NCI-H2107 treated with DMSO at 0.1 percent for 48 hours (cell line): Measurements from ENCODE around the gene ANKRD13B.
"Not testable (repeated sequence)": the region's sequence is repeated elsewhere in the genome, so short reads cannot be mapped to it uniquely, and the experiment has no call there.

Experiments
- DNase-seq: peaks from one replicate; lab custom pipeline; 2025; ENCODE audit not compliant: unreplicated experiment; lab: John Stamatoyannopoulos, UW

Gene ANKRD13B

DNA sequence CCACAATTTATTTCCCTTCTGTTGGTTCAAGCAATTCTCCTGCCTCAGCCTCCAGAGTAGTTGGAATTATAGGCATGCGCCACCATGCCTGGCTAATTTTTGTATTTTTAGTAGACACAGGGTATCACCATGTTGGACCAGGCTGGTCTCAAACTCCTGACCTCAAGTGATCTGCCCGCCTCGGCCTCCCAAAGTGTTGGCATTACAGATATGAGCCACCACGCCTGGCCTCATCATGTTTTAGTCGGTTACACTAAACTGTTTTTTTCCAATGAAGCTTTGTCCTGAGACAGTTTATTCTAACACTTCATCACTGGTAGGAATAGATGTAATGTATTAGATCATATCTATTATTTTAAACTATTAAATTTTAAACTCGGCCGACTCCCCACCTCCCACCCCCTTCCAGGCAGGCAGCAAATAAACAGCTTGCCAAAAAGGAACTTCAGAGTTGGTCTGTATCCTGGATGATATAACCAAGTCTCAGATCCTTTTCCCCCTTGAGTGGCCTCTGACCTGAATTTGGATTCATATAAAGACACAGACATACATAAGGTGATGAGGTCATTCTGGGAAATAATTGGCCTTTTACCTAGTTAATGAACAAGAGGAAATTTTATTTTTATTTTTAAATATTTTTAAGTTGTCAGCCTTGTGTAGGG, 48.2 kb downstream of the ANKRD13B start:
- DNase-seq, result no peak

DNA sequence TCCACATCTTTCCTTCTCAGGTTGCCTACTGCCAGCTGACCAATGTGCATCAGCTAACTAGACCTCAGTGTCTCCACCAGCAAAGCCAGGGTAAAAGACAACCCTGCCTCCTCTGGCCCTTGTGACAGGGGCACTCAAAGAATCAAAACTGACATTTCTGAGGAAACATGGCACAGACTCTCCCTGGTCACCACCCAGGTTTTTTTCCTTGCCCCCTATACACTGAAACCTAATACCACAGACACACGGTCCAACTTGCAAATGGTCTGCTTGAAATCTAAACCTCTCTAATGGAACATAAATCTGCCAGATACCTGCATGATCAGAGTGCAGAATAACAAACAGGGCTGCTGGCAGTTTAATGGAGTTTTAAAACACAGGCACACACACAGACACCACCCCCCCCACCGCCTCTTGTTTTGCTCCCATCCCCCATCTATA, 49.3 kb downstream of the ANKRD13B start:
- peak; percentile 63 for DNase-seq

DNA sequence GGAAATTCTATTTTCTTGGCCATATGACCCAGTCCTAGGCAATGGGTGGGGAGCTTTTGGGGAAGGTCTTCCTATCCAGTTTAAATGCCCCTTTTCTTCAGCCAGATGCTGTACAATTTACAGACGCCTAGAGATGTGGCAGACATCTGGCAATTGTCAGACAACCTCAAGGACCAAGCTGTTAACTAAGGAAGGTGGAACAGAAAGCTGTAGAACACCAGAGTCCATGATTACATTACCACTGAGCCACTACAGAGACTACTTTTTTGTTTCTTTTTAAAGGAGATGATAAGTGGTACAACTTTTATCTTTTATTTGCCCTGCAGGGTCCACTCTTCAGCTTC, 50.9 kb downstream of the ANKRD13B start:
- DNase-seq, result no peak

DNA sequence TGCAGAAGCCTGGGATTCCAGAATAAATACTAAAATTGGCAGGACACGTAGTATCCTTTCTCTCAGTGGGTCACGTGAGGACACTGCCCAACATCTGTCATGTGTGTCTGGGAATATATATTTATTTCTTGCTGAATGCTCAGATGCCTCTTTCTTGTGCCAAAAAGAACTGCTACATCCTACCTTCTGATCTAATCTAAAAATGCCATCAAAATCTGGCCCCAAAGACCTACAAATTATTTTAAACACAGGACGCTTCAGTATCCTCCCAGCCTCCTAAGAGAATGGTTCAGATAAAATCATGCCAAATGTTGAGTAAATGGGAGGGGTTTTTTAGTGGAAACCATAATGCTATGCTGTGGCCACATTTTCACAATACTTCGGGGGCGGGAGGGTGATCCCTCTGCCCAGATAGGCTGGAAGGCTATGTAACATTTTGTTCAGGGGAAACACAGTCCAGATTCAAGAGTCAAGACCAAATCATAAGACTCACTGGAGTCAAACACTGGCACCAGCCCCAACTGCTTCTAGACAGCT, 52.7 kb downstream of the ANKRD13B start:
- DNase-seq, result no peak

DNA sequence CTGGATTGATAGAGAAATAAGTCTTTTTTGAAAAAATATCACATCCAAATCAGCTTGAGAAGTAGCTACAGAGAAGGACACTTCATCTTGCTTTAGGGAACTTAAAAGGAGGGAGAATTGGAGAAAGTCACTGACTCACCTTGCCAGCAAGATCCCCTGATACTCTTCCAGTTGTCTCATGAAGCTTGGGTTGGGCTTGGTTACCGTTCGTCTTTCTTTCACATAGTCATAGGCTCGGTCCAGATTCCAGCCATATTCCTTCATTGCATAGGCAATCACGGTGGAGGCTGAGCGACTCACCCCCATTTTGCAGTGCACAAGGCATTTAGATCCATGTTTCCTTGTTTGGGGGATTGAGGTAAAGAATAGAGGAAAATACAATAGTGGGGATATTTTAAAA, 55.1 kb downstream of the ANKRD13B start:
- DNase-seq, result no peak

DNA sequence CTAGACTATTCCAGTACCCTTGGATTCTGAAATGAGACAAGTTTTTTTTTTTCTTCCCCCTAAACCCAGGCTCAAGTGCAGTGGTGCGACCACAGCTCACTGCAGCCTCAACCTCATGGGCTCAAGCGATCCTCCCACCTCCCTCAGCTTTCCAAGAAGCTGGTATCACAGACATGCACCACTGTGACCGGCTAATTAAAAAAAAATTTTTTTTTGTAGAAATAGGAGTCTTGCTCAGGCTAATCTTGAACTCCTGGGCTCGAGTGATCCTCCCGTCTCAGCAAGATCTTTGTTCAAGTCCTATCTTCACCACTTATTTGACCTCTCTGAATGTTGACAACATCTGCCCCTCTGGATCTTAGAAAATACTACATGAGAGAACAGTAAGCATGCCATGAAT, 56.4 kb downstream of the ANKRD13B start:
- no peak for DNase-seq

DNA sequence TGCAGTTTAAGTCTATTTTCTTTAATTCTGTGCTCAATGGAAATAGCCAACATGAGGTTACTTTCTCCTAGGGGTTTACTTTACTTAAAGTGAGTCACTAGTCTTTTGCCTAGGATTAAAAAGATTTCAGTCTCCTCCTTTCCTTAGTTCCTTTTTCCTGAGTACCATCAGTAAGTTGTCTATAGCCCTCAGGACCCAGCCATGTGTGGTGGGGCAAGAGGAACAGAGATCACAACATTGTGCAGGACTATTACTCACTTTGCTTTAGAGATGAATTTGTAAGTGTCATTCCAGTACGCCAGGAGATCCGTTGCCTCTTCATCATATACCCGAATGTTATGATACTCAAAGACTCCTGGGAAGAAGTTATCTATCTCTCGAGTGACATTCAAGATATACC, 57.5 kb downstream of the ANKRD13B start:
- no peak for DNase-seq

DNA sequence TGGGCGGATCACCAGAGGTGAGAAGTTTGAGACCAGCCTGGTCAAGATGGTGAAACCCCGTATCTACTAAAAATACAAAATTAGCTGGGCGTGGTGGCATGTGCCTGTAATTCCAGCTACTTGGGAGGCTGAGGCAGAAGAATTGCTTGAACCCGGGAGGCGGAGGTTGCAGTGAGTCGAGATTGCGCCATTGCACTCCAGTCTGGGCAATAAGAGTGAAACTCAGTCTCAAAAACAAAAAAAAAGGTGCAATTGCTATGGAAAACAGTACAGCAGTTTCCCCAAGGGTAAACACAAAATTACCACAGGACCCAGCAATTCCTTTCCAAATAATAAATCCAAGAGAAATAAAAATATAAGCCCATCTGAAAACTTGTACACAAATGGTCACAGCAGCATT, 59.0 kb downstream of the ANKRD13B start:
- DNase-seq, result not testable (repeated sequence)

DNA sequence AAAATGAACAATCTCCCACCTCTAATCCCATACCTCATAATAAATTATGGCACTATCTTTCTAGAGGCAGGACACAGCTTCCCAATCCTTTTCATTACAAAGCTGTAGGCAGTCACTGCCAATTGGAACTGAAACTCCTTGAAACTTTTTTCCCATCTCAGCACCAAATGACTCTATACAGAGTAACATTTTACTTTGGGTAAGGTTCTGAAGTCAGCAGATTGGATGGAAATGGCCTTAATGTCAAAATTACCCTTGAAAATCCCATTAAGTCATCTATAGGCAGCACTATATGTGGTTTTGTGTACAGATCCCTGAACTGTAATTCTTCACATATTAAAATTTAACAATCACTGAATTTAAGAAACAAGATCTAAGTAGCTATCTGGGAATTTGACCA, 60.0 kb downstream of the ANKRD13B start:
- no peak for DNase-seq

DNA sequence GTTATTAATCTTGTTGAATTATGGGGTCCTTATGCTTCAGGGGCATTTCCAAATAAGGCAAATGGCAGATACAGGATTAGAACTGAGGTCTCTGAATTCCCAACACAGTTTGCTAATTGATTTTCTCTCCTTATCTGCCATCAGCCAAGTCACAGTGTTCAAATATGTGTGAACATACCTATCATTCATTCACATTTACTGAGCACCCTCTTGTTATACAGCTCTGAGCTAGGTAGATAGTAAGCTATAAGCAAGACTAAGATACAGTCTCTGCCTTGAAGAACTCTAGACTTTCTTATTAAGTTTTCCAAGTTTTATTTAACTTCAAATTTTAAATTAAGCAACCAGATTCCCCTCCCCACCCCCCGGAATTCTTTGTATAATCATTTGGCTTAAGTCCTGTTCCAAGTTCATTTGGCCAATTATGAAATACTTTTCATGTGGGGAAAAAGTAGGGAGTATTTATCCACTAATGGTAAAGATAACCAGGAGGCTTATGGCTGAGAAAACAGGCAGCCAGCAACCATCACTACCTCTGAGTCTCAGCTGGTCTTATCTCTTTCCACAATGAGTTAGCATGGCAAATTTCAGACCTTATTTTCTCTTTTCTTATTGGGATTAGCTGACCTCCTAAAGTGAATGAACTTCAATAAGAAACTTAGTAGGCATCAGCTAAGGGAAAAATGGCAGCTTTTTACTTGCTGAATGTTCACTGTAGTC, 61.2 kb downstream of the ANKRD13B start:
- no peak for DNase-seq

DNA sequence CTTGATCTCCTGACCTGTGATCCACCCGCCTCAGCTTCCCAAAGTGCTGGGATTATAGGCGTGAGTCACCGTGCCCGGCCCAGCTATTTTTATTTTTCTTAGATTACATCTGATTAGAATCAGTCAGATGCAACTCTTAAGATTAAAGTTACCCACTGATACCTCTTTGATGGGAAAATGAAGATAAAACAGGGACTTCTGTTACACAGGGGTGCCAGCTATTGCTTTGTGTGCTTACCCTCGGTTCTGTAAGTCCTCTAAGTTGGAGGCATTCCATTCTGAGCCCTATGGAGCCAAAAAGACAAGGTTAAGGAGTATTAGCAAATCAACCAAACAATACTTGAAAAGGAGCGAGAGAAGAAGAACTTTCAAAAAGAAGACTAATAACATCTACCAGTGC, 62.4 kb downstream of the ANKRD13B start:
- DNase-seq, result no peak

DNA sequence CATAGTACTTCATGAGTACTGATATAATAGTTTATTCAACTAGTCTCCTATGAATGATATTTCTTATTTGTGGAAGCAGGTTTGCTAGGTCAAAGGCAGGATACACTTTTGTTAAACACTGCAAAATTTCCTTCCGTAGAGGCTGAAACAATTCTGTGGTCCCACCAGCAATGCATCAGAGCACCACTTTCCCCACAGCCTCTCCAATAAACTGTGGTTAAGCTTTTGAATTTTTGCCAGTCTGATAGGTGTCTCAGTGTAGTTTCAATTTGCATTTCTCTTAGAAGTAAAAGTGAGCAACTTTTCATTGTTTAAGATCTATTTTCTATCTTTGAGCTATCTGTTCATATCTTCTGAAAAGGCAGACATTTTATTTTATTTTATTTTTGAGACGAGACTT, 66.2 kb downstream of the ANKRD13B start:
- DNase-seq, result no peak

DNA sequence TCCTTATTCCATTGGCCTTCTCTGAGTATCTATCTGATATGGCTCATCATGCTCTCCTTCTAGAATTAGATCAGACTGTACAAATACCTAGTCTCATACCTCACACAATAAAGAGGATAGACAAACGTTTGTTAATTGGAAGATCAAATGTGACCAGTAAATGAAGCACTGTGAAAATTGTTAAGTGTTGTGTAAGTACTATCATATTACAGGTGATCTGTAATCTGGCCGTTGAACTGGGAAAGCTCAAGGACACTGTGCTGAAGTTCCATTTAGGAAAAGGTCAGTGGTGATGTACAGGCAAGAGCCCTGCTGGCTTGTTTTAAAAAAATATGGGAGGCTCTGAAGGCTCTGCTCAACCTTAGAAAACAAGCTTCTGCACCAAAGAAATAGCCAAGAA, 68.3 kb downstream of the ANKRD13B start:
- DNase-seq, result no peak

DNA sequence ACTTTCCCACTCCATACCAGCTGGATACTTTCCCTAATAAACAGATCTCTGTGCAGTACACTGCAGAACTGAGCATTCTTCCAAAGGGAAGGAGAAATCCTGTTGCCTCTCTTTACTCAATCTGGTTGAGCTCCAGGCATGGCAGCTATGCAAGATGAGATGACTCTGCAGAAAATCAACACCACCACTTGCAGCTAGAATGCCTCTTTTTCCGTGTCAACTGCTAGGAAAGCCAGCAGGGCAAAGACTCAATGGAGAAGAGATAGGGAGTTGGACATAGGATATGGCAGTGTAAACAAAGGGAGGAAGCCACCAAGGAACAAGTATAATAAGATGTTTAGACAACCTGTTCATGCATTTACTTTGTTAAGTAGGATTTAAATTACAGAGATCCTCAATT, 70.2 kb downstream of the ANKRD13B start:
- no peak for DNase-seq
